Measurements from ENCODE around the gene COL7A1. TPM values are rescaled to one million over a fixed set of nuclear protein-coding genes. Genes with fewer than 3 reads are reported as not detected.

COL7A1 gene
- total RNA-seq, 1 donor from 2014 or later, result 32.3 TPM

DNA sequence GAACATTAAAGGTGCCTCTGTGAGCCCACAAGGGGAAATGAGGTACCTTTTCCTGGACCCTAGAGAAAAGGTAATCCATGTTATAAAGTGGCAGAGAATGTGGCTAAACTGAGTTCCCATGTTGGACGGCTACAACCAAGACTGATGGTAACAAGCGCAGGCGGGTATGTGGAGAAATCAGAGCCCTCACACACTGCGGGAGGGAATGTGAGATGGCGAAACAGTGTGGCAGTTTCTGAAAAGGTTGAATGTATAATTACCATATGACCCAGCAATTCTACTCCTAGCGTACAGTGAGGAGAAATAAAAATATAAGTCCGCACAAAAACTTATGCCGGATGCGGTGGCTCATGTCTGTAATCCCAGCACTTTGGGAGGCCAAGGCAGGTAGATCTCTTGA lies 67.1 kb downstream of the COL7A1 start:
- Mint-ChIP-seq H3K4me3 (no peak overlapping the region), H3K27me3 (no peaks in the 10 kb centered on the region), H3K4me1 (ENCODE audit: unreplicated experiment) (no peaks in the 10 kb centered on the region), H3K9me3 (no peaks in the 10 kb centered on the region), H3K27ac (no peak overlapping the region), H3K36me3 (peaks cover 7% of the 10 kb centered on the region)
- DNase-seq (ENCODE audit: extremely low spot score, unreplicated experiment), result no peak
- TF ChIP-seq, protein P1, sequence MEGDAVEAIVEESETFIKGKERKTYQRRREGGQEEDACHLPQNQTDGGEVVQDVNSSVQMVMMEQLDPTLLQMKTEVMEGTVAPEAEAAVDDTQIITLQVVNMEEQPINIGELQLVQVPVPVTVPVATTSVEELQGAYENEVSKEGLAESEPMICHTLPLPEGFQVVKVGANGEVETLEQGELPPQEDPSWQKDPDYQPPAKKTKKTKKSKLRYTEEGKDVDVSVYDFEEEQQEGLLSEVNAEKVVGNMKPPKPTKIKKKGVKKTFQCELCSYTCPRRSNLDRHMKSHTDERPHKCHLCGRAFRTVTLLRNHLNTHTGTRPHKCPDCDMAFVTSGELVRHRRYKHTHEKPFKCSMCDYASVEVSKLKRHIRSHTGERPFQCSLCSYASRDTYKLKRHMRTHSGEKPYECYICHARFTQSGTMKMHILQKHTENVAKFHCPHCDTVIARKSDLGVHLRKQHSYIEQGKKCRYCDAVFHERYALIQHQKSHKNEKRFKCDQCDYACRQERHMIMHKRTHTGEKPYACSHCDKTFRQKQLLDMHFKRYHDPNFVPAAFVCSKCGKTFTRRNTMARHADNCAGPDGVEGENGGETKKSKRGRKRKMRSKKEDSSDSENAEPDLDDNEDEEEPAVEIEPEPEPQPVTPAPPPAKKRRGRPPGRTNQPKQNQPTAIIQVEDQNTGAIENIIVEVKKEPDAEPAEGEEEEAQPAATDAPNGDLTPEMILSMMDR (conservative IDR thresholded peaks at IDR 0.05), result no peak

DNA sequence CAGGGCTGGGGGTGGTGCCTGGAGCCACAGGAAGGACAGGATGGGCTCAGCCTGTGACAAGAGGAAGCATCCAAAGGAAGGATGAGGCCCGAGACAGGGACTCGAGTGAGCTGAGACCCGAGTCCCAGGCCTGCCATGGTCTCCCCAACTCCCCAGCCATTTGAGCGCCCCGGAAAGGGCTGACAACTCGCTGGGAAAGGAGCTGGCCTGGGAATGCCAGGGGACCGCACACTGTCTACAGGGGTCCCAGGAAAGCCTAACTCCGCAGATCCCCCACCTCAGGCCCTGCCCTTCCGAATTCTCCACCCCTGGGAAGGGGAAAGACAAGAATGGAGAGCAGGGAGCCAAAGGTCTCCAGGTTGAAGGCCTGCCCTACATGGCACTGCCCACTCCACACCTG lies 70.2 kb downstream of the COL7A1 start:
- no peaks in the 10 kb centered on the region for H3K4me1 Mint-ChIP-seq (ENCODE audit: unreplicated experiment)
- no peak overlapping the region for H3K27ac Mint-ChIP-seq

DNA sequence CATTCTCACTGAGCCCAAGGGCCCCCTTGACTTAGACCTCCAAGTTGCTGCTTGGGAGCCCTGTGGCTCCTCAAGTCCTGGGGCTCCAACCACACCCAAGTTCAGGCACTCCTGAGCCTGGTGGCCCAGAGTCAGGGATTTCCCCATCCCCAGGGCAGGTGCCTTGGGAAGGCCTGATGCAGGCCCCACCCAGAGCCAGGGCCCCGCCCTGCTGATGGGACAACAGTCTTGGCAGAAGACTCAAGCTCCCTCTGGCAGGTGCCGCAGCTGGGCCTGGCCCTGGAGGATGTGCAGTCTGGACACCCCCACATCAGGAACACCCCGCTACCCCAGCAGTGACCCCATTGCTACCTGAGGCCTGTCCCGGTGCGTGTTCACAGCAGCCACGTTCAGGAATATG lies 73.5 kb downstream of the COL7A1 start:
- no peaks in the 10 kb centered on the region for H3K36me3 Mint-ChIP-seq
- no peaks in the 10 kb centered on the region for H3K9me3 Mint-ChIP-seq
- H3K27ac Mint-ChIP-seq, result no peak overlapping the region
- H3K27me3 Mint-ChIP-seq, result no peaks in the 10 kb centered on the region
- TF ChIP-seq, protein P1 (conservative IDR thresholded peaks at IDR 0.05), result no peak
- H3K4me1 Mint-ChIP-seq (ENCODE audit: unreplicated experiment), result no peaks in the 10 kb centered on the region
- DNase-seq (ENCODE audit: extremely low spot score, unreplicated experiment), result no peak
- H3K4me3 Mint-ChIP-seq, result no peak overlapping the region

More for the DNA sequence above, 70.2 kb downstream of the COL7A1 start:
- Mint-ChIP-seq H3K36me3 (peaks cover 7% of the 10 kb centered on the region), H3K9me3 (no peaks in the 10 kb centered on the region), H3K27me3 (no peaks in the 10 kb centered on the region), H3K4me3 (no peak overlapping the region)
- TF ChIP-seq, protein P1 (conservative IDR thresholded peaks at IDR 0.05), result no peak
- no peak for DNase-seq (ENCODE audit: extremely low spot score, unreplicated experiment)

DNA sequence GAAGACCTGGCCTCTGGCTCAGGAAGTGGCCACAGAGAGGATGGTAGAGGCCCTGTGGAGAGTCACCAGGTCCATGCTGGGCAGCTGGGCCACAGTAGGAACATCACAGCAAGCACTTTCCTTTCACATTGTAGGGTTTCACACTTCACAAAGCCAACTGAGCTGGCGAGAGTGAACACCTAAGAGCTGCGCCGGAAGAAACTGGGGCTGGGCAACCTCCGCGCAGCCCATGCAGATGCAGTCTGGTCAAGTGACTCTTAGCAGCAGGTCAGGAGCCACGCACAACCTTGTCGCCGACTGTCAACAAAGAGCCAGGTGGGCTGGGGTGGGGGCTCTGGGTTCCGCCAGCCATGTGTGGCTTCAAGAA lies 75.9 kb downstream of the COL7A1 start:
- DNase-seq (ENCODE audit: extremely low spot score, unreplicated experiment), result no peak
- H3K27me3 Mint-ChIP-seq, result no peaks in the 10 kb centered on the region
- H3K27ac Mint-ChIP-seq, result no peak overlapping the region
- H3K36me3 Mint-ChIP-seq, result no peaks in the 10 kb centered on the region
- H3K9me3 Mint-ChIP-seq, result no peaks in the 10 kb centered on the region
- no peak overlapping the region for H3K4me3 Mint-ChIP-seq
- TF ChIP-seq, protein P1 (conservative IDR thresholded peaks at IDR 0.05), result no peak
- no peaks in the 10 kb centered on the region for H3K4me1 Mint-ChIP-seq (ENCODE audit: unreplicated experiment)

DNA sequence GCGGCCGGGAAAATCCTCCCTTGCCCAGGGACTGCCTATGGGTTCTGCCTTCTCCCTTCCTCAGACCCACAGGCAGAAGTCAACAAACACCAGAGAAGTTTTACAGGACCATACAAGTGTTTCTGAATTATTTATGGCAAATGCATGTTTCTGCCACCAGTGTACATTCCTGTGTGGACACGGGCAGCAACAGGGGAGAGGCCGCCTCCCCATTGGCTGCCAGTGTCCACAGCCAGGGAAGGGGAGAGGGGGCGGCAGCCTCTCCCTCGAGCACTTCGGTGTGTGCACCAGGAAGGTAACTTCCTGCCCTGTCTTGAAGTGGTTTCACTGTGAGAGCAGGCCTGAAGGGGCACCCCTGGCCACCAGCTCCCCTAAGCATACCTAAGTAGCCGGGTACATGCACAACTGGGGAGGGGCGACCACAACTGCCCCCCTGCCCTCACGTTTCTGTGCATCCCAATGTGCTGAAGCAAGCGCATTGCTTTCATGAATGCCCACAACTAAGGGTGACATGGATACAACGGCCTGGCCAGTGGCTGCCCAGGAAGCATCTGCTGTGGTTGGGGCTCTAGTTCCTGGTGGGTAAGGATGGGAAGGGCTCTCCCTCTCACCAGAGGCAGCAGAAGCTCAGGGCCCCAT lies 76.4 kb downstream of the COL7A1 start:
- no peaks in the 10 kb centered on the region for H3K27me3 Mint-ChIP-seq
- H3K9me3 Mint-ChIP-seq, result no peaks in the 10 kb centered on the region
- no peaks in the 10 kb centered on the region for H3K36me3 Mint-ChIP-seq
- H3K4me1 Mint-ChIP-seq (ENCODE audit: unreplicated experiment), result no peaks in the 10 kb centered on the region
- no peak overlapping the region for H3K4me3 Mint-ChIP-seq
- TF ChIP-seq, protein P1 (conservative IDR thresholded peaks at IDR 0.05), result no peak
- DNase-seq (ENCODE audit: extremely low spot score, unreplicated experiment), result no peak
- H3K27ac Mint-ChIP-seq, result no peak overlapping the region

DNA sequence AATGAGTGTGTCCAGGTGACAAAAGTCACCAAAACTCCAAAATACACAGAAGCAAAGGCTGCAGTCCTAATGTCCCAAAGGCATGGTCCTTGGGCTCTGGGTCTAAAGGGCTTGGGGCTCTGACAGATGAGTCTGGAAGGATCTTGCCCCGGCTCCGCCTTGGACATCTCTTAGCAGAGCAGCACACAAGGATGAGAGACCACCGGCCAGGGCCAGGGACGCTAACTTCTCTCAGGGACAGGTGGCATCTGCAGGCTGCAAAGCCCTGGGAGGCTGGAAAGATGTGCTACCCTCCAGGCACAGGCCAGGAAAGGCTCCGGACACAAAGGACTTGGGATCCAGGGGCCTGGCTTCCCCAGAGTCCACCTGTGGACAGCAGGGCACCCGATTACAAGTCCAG lies 77.1 kb downstream of the COL7A1 start:
- H3K4me1 Mint-ChIP-seq (ENCODE audit: unreplicated experiment), result no peaks in the 10 kb centered on the region
- H3K4me3 Mint-ChIP-seq, result no peak overlapping the region

More for the DNA sequence above, 77.1 kb downstream of the COL7A1 start:
- no peaks in the 10 kb centered on the region for H3K27me3 Mint-ChIP-seq
- H3K9me3 Mint-ChIP-seq, result no peaks in the 10 kb centered on the region
- TF ChIP-seq, protein P1 (conservative IDR thresholded peaks at IDR 0.05), result no peak
- no peaks in the 10 kb centered on the region for H3K36me3 Mint-ChIP-seq
- H3K27ac Mint-ChIP-seq, result no peak overlapping the region
- no peak for DNase-seq (ENCODE audit: extremely low spot score, unreplicated experiment)
